ENCODE measurements around the gene ATOSA. TPM values are rescaled to one million over a fixed set of nuclear protein-coding genes. Genes with fewer than 3 reads are reported as not detected.

ATOSA gene
- 30.7 TPM for total RNA-seq

DNA sequence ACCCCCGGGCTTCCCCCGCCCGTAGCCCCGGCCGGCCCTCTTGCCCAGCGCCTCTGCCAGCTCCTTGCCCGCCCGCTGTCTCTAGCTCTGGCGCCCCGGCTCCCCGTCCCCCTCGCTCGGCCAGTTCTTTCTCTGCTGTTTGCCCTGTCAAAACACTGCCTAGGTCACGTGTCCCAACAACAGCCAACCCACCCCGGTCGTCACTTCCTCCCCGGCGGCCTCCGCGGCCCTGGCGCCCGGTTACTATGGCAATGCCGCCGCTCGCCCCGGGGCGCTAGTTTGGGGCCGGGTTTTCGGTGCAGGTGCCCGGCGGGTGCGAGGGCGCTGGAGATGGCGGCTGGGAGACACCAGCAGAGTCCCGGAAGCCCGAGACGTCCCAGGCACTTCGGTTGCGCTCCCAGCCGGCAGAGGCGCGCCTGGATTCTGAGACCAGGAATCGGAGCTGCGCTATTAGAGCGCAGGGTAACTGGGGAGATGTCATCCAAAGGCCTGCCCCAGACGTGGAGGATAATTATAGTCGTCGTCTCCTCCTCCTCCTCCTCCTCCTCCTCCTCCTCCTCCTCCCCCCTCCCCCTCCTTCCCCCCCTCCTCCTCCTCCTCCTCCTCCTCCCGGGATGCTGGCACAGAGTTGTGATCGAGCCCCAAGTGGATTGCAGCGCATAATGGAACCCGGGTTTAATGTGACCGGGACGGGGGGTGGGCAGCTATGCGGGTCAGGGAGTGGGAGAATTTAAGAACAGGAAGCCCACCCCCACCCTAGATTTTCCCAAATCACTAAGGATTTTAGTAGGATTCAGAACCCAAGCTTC, at the start of gene ATOSA:
ATOSA (minus strand) TSS at position 157 of the 809 bp plus-strand sequence. CDS start 1,367 bp downstream, outside the sequence.
- peak; percentile 78 to 91 (median 90) for DNase-seq (ENCODE audit: low read depth in 2 of 3, low spot score in 2 of 3)

DNA sequence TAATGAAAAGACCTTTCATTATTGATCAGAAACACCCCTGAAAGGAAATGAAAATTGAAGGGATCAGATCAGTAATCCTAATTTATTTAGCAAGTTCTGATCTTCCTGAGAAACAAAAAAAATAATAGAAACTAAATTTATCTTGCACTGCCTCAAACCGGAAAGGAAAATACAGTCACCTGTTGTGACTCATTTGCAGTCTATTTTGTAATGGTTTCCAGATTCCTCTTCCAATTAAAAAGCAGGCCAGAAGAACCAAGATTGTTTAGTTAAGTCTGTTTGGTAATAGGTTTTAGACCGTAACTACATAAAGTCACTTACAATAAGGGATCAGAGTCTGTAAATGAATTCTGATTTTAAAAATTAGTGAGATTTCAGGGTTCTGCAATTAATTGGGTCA, 49.7 kb upstream of the ATOSA start:
- no peak for DNase-seq (ENCODE audit: low read depth in 2 of 3, low spot score in 2 of 3)

DNA sequence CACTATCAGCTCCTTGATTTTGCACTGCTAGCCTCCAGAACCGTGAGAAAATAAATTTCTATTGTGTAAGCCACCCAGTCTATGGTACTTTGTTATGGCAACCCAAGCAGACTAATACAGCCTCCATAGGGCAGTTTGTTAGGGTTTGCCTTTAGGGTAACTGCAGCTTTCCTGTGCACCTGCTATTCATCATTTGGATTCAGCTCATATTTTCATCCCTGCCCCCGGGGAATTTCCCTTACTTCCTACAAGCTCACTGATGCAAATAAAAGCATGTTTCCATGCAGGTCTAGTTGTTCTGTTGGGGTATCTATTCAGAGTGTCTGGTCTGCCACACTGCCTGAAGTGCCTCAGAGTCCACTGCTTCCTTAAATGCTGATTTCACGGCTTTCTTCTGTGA, 48.6 kb upstream of the ATOSA start:
- peak in 1 of 3 donors; percentile 19 for DNase-seq (ENCODE audit: low read depth in 2 of 3, low spot score in 2 of 3)

GRCh38 chr15:52726195-52726594, 47.0 kb upstream of the ATOSA start:
- DNase-seq (ENCODE audit: low read depth in 2 of 3, low spot score in 2 of 3), result no peak

DNA sequence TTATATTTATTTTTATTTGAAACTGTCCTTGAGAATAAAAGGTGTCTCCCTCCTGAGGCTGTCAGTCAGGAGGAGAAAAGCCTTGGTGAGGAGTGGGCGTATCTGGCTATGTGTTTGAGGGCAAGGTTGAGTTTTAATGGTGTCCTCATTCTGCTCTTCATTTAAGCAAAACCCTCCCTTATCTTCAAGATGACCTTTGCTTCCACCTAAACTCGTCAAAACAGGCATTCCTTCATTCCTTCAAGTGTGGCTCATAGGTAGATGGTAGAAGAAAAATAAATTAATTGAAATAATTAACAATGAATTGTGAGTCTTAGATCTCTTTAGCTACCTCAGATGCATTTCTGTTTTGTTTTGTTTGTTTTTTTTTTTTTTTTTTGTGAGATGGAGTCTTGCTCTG, 39.4 kb upstream of the ATOSA start:
- no peak for DNase-seq (ENCODE audit: low read depth in 2 of 3, low spot score in 2 of 3)

DNA sequence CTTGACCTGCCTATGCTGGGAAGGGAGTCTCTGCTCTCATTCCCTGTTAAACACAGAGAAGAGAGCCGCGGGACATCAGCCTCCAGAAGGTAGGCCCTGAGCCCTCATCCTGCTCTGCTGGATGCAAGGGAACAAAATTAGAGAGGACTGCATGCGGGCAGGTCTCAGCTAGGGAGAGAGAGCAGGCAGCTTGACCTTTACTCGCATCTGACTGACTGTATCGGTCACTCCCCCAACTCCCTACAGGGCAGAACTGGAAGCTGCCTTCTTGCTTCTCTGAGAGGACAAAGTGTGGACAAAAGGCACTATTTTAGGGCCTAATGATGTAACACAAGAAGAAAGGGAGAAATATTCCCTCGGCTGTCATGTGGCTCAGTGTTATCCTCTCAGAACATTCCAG, 38.7 kb upstream of the ATOSA start:
- no peak for DNase-seq (ENCODE audit: low read depth in 2 of 3, low spot score in 2 of 3)

GRCh38 chr15:52717481-52717880, 38.3 kb upstream of the ATOSA start:
- DNase-seq (ENCODE audit: low read depth in 2 of 3, low spot score in 2 of 3), result no peak

DNA sequence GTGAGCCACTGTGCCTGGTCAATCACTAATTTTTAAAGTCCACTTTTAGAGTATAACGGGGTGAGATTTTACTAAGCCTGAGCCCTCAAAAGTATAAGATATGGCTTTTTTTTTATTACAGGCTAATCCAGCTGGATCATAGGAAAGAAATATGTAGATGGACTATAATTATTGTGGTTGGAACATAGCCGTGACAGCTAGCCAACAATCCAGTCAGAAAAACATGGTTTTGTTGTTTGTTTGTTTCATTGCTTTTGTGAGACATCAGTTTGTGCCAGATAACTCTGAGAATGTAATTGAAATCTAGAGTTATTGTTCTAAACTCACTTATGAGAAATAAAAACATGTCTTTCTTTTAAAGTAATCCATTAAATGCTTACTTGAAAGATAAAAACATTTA, 37.3 kb upstream of the ATOSA start:
- no peak for DNase-seq (ENCODE audit: low read depth in 2 of 3, low spot score in 2 of 3)

GRCh38 chr15:52715411-52715810, 36.2 kb upstream of the ATOSA start:
- no peak for DNase-seq (ENCODE audit: low read depth in 2 of 3, low spot score in 2 of 3)

DNA sequence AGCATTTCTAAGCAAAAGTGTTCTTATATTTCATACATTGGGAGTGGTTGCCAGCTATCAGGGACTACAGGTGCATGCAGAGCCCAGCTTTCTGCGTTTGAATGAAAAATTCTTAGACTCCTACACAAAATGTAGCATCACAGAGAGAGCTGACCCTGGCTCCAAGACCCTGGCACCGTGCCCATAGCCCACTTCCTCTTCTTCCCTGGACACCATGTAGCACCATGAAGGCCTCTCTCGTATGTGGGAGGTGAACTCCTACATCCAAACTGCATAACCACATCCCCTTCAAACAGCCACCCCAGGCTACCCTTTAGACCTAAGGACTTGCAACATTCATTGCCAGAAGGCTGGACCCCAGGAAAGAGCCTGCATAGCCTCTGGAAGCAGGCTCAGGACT, 35.8 kb upstream of the ATOSA start:
- DNase-seq (ENCODE audit: low read depth in 2 of 3, low spot score in 2 of 3), result no peak

DNA sequence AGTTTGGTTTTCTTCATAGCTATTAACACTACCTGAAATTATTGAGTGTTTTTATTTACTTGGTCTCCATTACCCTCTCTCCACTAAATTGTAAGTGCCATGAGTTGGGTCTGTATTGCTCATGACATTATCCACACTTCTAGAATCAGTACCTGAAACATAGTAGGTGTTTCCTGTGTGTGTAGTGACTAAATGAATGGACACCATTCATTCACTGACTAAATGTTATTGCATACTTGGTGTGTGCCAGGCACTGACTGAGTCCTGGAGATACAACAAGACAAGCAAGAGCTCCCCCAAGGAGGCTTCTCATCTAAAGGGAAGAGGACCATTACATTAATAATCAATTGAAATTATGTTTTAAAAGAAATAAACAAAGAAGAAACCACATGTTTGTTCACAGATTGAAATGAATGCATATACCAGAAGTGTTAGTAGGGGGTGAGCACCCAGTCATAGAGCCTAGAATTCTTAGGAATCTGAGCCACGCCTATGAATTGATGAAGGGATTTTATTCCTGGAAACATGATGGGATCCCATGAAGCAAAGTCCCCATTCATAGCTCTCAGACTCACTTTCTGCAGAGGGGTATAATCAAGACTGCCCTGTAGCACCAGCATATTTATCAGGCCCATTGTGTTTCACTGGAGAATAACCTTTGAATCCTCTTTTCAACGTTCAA, 31.7 kb upstream of the ATOSA start:
- no peak for DNase-seq (ENCODE audit: low read depth in 2 of 3, low spot score in 2 of 3)

GRCh38 chr15:52710050-52710707, 31.0 kb upstream of the ATOSA start:
- DNase-seq (ENCODE audit: low read depth in 2 of 3, low spot score in 2 of 3), result no peak

- no peak for DNase-seq (ENCODE audit: low read depth in 2 of 3, low spot score in 2 of 3)
Measured at GRCh38 chr15:52709187-52709981, 30.2 kb upstream of the ATOSA start.

GRCh38 chr15:52706091-52706490, 26.9 kb upstream of the ATOSA start:
- no peak for DNase-seq (ENCODE audit: low read depth in 2 of 3, low spot score in 2 of 3)

DNA sequence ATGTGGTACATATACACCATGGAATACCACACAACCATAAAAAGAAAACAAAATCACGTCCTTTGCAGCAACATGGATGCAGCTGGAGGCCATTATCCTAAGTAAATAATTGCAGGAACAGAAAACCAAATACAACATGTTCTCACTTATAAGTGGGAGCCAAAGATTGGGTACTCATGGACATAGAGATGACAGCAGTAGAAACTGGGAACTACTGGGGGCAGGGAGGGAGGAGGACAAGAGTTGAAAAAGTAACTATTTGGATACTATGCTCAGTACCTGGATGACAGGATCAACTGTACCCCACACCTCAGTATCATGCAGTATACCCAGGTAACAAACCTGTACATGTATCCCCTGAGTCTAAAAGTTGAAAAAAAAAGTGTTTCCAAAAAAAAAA, 23.2 kb upstream of the ATOSA start:
- DNase-seq (ENCODE audit: low read depth in 2 of 3, low spot score in 2 of 3), result no peak

- DNase-seq (ENCODE audit: low read depth in 2 of 3, low spot score in 2 of 3), result peak in 1 of 3 donors; percentile 13
Measured at GRCh38 chr15:52699457-52699856, 20.3 kb upstream of the ATOSA start.

DNA sequence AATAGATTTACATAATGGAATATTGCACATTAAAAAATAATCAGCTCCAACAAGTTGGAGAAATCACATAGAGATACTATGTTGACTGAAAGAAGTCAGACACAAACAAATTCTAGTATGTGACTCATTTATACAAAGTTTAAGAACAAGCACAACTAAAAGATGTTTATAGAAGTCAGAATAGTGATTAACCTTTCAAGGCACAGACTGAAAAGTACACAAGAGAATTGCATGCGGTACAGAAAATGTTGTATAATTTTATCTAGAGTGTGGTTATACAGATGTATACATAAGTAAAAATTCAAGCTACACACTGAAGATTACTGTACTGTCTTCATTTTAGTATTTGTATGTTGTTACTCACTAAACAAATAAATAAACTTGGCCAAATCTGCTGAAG, 19.3 kb upstream of the ATOSA start:
- DNase-seq (ENCODE audit: low read depth in 2 of 3, low spot score in 2 of 3), result no peak

- no peak for DNase-seq (ENCODE audit: low read depth in 2 of 3, low spot score in 2 of 3)
Measured at GRCh38 chr15:52697051-52697450, 17.9 kb upstream of the ATOSA start.

DNA sequence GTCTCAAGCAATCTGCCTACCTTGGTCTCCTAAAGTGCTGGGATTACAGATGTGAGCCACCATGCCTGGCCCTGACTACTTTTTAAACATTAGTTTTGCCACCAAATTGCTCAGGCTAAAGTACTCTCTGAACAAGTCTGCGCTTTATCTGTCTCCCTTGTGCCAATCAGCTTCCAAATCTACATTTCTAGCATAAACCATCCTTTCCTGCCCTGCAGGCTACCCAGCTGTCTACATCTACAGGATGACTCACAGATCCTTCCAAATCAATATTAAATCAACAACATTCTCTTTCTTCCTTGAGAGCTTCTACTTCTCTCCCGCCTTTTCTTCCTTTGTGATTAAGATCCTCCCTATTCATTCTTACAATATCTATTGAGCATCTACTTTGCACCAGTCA, 16.0 kb upstream of the ATOSA start:
- no peak for DNase-seq (ENCODE audit: low read depth in 2 of 3, low spot score in 2 of 3)

GRCh38 chr15:52689562-52689961, 10.4 kb upstream of the ATOSA start:
- no peak for DNase-seq (ENCODE audit: low read depth in 2 of 3, low spot score in 2 of 3)

DNA sequence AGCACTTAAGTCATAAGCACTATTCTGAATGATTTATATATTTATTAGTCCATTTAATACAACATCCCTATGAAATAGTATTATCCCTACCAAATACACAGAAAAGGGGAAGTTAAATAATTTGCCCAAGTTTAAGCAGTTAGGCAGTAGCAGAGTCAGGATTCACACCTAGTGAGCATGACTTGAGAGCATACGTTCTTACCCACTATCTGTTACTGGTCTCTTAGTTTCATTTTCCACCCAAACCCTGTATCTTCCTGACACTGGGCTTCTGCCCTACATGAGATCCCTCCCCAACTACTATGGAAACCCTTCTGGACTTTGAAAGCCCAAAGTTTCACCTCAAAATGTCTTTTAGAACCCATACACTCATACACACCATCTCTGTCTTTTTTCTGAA, 4.4 kb upstream of the ATOSA start:
- DNase-seq (ENCODE audit: low read depth in 2 of 3, low spot score in 2 of 3), result peak in 1 of 3 donors; percentile 33
